ENCODE data around the gene PNLDC1.
"Not testable (repeated sequence)": the region's sequence is repeated elsewhere in the genome, so short reads cannot be mapped to it uniquely, and the experiment has no call there.

PNLDC1 gene

GRCh38 chr6:159821726-159822125 lies 21.6 kb downstream of the PNLDC1 start:
- no peak for DNase-seq

- no peak for DNase-seq
Measured at GRCh38 chr6:159823953-159824352, 23.9 kb downstream of the PNLDC1 start.

GRCh38 chr6:159824690-159825089 lies 24.6 kb downstream of the PNLDC1 start:
- not testable (repeated sequence) for DNase-seq

GRCh38 chr6:159826004-159826403 lies 25.9 kb downstream of the PNLDC1 start:
- no peak for DNase-seq

- no peak for DNase-seq
Measured at GRCh38 chr6:159826968-159827647, 27.0 kb downstream of the PNLDC1 start.

GRCh38 chr6:159828074-159828473 lies 28.0 kb downstream of the PNLDC1 start:
- no peak for DNase-seq

- DNase-seq: no peak
Measured at GRCh38 chr6:159829526-159829925, 29.4 kb downstream of the PNLDC1 start.

GRCh38 chr6:159830501-159831372 lies 30.7 kb downstream of the PNLDC1 start:
- DNase-seq: no peak

GRCh38 chr6:159831373-159831679 lies 31.2 kb downstream of the PNLDC1 start:
- DNase-seq: no peak

GRCh38 chr6:159832946-159833345 lies 32.9 kb downstream of the PNLDC1 start:
- DNase-seq: no peak

GRCh38 chr6:159833556-159833955 lies 33.5 kb downstream of the PNLDC1 start:
- no peak for DNase-seq

GRCh38 chr6:159833997-159834603 lies 34.0 kb downstream of the PNLDC1 start:
- no peak for DNase-seq

GRCh38 chr6:159836718-159837490 lies 36.8 kb downstream of the PNLDC1 start:
- no peak for DNase-seq

- no peak for DNase-seq
Measured at GRCh38 chr6:159837511-159837910, 37.4 kb downstream of the PNLDC1 start.

- no peak for DNase-seq
Measured at GRCh38 chr6:159838020-159838744, 38.1 kb downstream of the PNLDC1 start.

- no peak for DNase-seq
Measured at GRCh38 chr6:159842035-159842434, 42.0 kb downstream of the PNLDC1 start.

GRCh38 chr6:159844737-159845645 lies 44.9 kb downstream of the PNLDC1 start:
- DNase-seq: no peak

- DNase-seq: not testable (repeated sequence)
Measured at GRCh38 chr6:159848552-159848951, 48.5 kb downstream of the PNLDC1 start.

- not testable (repeated sequence) for DNase-seq
Measured at GRCh38 chr6:159849851-159850250, 49.8 kb downstream of the PNLDC1 start.

- no peak for DNase-seq
Measured at GRCh38 chr6:159852877-159853276, 52.8 kb downstream of the PNLDC1 start.

- no peak for DNase-seq
Measured at GRCh38 chr6:159853754-159854153, 53.7 kb downstream of the PNLDC1 start.

Measured in NCI-H2227 treated with DMSO at 0.1 percent for 48 hours (cell line).